ENCODE data around the gene SUFU. TPM values are rescaled to one million over a fixed set of nuclear protein-coding genes. Genes with fewer than 3 reads are reported as not detected.

Gene SUFU
- total RNA-seq, 1 donor from 2014 or later: 11.6 TPM

- no peak for DNase-seq (ENCODE audit: low spot score)
Observed at GRCh38 chr10:102593074-102593803, 89.5 kb downstream of the SUFU start.

- DNase-seq (ENCODE audit: low spot score): no peak
Observed at GRCh38 chr10:102593804-102594079, 90.0 kb downstream of the SUFU start.

GRCh38 chr10:102595293-102595692, 91.5 kb downstream of the SUFU start:
- DNase-seq (ENCODE audit: low spot score): no peak

- no peak for DNase-seq (ENCODE audit: low spot score)
Observed at GRCh38 chr10:102595897-102596296, 92.1 kb downstream of the SUFU start.

GRCh38 chr10:102596506-102596971, 92.8 kb downstream of the SUFU start:
- DNase-seq (ENCODE audit: low spot score): no peak

GRCh38 chr10:102597131-102597991, 93.6 kb downstream of the SUFU start:
- DNase-seq (ENCODE audit: low spot score): no peak

GRCh38 chr10:102598243-102598642, 94.5 kb downstream of the SUFU start:
- DNase-seq (ENCODE audit: low spot score): no peak

- DNase-seq (ENCODE audit: low spot score): no peak
Observed at GRCh38 chr10:102599565-102600327, 96.0 kb downstream of the SUFU start.

GRCh38 chr10:102600816-102601215, 97.0 kb downstream of the SUFU start:
- DNase-seq (ENCODE audit: low spot score): no peak

GRCh38 chr10:102601639-102602038, 97.9 kb downstream of the SUFU start:
- no peak for DNase-seq (ENCODE audit: low spot score)

- DNase-seq (ENCODE audit: low spot score): no peak
Observed at GRCh38 chr10:102602272-102603045, 98.7 kb downstream of the SUFU start.

- no peak for DNase-seq (ENCODE audit: low spot score)
Observed at GRCh38 chr10:102603946-102604345, 100.2 kb downstream of the SUFU start.

- DNase-seq (ENCODE audit: low spot score): no peak
Observed at GRCh38 chr10:102604439-102604841, 100.7 kb downstream of the SUFU start.

GRCh38 chr10:102605712-102606111, 101.9 kb downstream of the SUFU start:
- DNase-seq (ENCODE audit: low spot score): no peak

GRCh38 chr10:102608487-102608886, 104.7 kb downstream of the SUFU start:
- no peak for DNase-seq (ENCODE audit: low spot score)

- no peak for DNase-seq (ENCODE audit: low spot score)
Observed at GRCh38 chr10:102610441-102610887, 106.7 kb downstream of the SUFU start.

- DNase-seq (ENCODE audit: low spot score): no peak
Observed at GRCh38 chr10:102611514-102612087, 107.8 kb downstream of the SUFU start.

- DNase-seq (ENCODE audit: low spot score): no peak
Observed at GRCh38 chr10:102612964-102613275, 109.1 kb downstream of the SUFU start.

- no peak for DNase-seq (ENCODE audit: low spot score)
Observed at GRCh38 chr10:102613286-102613685, 109.5 kb downstream of the SUFU start.

GRCh38 chr10:102613785-102614184, 110.0 kb downstream of the SUFU start:
- no peak for DNase-seq (ENCODE audit: low spot score)

GRCh38 chr10:102614888-102615287, 111.1 kb downstream of the SUFU start:
- DNase-seq (ENCODE audit: low spot score): no peak

All from mesenteric fat pad (tissue), 1 donor.